ENCODE results near the gene CLIC4. TPM values are rescaled to one million over a fixed set of nuclear protein-coding genes. Genes with fewer than 3 reads are reported as not detected.
"Not testable (repeated sequence)": the region's sequence is repeated elsewhere in the genome, so short reads cannot be mapped to it uniquely, and the experiment has no call there.

CLIC4 gene
- total and polyA plus RNA-seq, 9 of the 15 experiments (the other 6 are each of a cell fraction or from before 2014, with no cell fraction given), result 16.0 to 67.5 (median 38.4) TPM

- Histone ChIP-seq H3K27ac (ENCODE audit: extremely low read depth, low read depth, low read length) (no peak overlapping the region), H3K9ac (ENCODE audit: insufficient read depth in 1 of 2, low read depth in 2 of 2, low read length in 2 of 2) (no peak overlapping the region), H3K9me1 (ENCODE audit: control insufficient read depth, insufficient read depth, low read length) (no peaks in the 10 kb centered on the region), H2AFZ (ENCODE audit: low read depth, low read length) (no peak overlapping the region), H3K9me3 (replicated peaks; ENCODE audit: control insufficient read depth, insufficient read depth, low read depth, low read length) (no peaks in the 10 kb centered on the region), H3K4me1 (replicated peaks in 1 of 2; ENCODE audit: control insufficient read depth in 2 of 2, insufficient read depth in 2 of 2, low read length in 2 of 2) (no peaks in the 10 kb centered on the region), H3K36me3 (ENCODE audit: control insufficient read depth, insufficient read depth, low read length) (peaks cover 5% of the 10 kb centered on the region; the same call in 2 of the 3 replicates), H4K20me1 (replicated peaks; ENCODE audit: control insufficient read depth, insufficient read depth, low read length) (no peaks in the 10 kb centered on the region), H3K79me2 (ENCODE audit: control insufficient read depth, insufficient read depth, low read length) (no peaks in the 10 kb centered on the region; the same call in 2 of the 3 replicates), H3K4me2 (ENCODE audit: insufficient read depth, low read length) (no peak overlapping the region), H3K27me3 (ENCODE audit: control insufficient read depth in 2 of 2, insufficient read depth in 2 of 2, low read length in 2 of 2) (no peaks in the 10 kb centered on the region), H3K4me3 (no peak overlapping the region)
- CTCF ChIA-PET (ENCODE audit: low intra/inter-chr PET ratio), result interaction anchor here (0.7 kb wide), 1 partner anchor 384 kb away, joined by 3 read pairs; no protein-coding TSS in a partner anchor
- ATAC-seq (no peak), DNase-seq (ENCODE audit: extremely low read depth in 1 of 4, low spot score in 3 of 4) (no peak), FAIRE-seq (no peak)
- in situ Hi-C loops (cut with MboI), result no loop called here
- BruUV-seq (replicated peaks), result no TSS peak
- POLR2A ChIA-PET, result interaction anchor here (0.6 kb wide), 1 partner anchor 604 kb away, joined by 3 read pairs; no protein-coding TSS in a partner anchor
- intact Hi-C loops (cut with micrococcal nuclease), result no loop called here
- TF ChIP-seq CCNT2 (IDR thresholded peaks at IDR 0.05; ENCODE audit: borderline replicate concordance, extremely low read depth, insufficient read length, low read depth, low read length) (no peak), XRCC4 (IDR thresholded peaks at IDR 0.05; ENCODE audit: extremely low read depth, insufficient read depth, insufficient read length) (no peak), NONO (IDR thresholded peaks at IDR 0.05; ENCODE audit: low read depth in 2 of 2, low read length in 1 of 2) (no peak), PHTF2 (CRISPR knock-in tag; IDR thresholded peaks at IDR 0.05) (no peak), HDAC3 (IDR thresholded peaks at IDR 0.05; ENCODE audit: borderline replicate concordance, partially characterized antibody) (no peak), ILF3 (IDR thresholded peaks at IDR 0.05; ENCODE audit: borderline replicate concordance) (no peak), SMAD4 (CRISPR knock-in tag; conservative IDR thresholded peaks at IDR 0.05) (no peak), THRB (CRISPR knock-in tag; conservative IDR thresholded peaks at IDR 0.05) (no peak), ZBTB49 (CRISPR knock-in tag; IDR thresholded peaks at IDR 0.05; ENCODE audit: borderline replicate concordance) (no peak), TEAD2 (tag; IDR thresholded peaks at IDR 0.05) (no peak)
Measured at GRCh38 chr1:24822887-24823286, 77.6 kb downstream of the CLIC4 start.

GRCh38 chr1:24823486-24823885, 78.2 kb downstream of the CLIC4 start:
- ChIA-PET POLR2A (interaction anchor here (0.6 to 0.8 kb wide), 2 partner anchors 57 to 102 kb away, joined by 3 read pairs; no protein-coding TSS in a partner anchor), CTCF (ENCODE audit: low intra/inter-chr PET ratio) (interaction anchor here (0.7 kb wide), 1 partner anchor 383 kb away, joined by 3 read pairs; no protein-coding TSS in a partner anchor)
- H3K9me1 ChIP-seq (ENCODE audit: control insufficient read depth, insufficient read depth, low read length); H3K4me2 ChIP-seq (ENCODE audit: insufficient read depth, low read length); H3K36me3 ChIP-seq (ENCODE audit: control insufficient read depth, insufficient read depth, low read length); DNase-seq (ENCODE audit: extremely low read depth in 1 of 4, low spot score in 3 of 4); in situ Hi-C loops (cut with MboI); intact Hi-C loops (cut with micrococcal nuclease); H2AFZ ChIP-seq (ENCODE audit: low read depth, low read length); ATAC-seq; H4K20me1 ChIP-seq (replicated peaks; ENCODE audit: control insufficient read depth, insufficient read depth, low read length); H3K27ac ChIP-seq (ENCODE audit: extremely low read depth, low read depth, low read length); H3K79me2 ChIP-seq (ENCODE audit: control insufficient read depth, insufficient read depth, low read length); H3K9ac ChIP-seq (ENCODE audit: insufficient read depth in 1 of 2, low read depth in 2 of 2, low read length in 2 of 2); H3K4me1 ChIP-seq (replicated peaks in 1 of 2; ENCODE audit: control insufficient read depth in 2 of 2, insufficient read depth in 2 of 2, low read length in 2 of 2); FAIRE-seq; H3K4me3 ChIP-seq; H3K27me3 ChIP-seq (ENCODE audit: control insufficient read depth in 2 of 2, insufficient read depth in 2 of 2, low read length in 2 of 2); H3K9me3 ChIP-seq (replicated peaks; ENCODE audit: control insufficient read depth, insufficient read depth, low read depth, low read length); BruUV-seq (replicated peaks): not testable (repeated sequence)
- 86% methylated on average over 10 of the region's 12 CpGs for WGBS (ENCODE audit: insufficient coverage, low coverage, missing lambda C conversion rate)

Measured in K562 (cell line).